Liver (tissue), 3 donors: ENCODE results near the gene MVP.

ENCODE experiments used
- CTCF ChIP-seq: fragments of 150-350 bp; IDR thresholded peaks from 2 replicates; pipeline ENCODE4 v1.5.1; 2017; ENCODE audit warnings: improper control_type of control experiment, low read depth, low read length; ENCODE audit not compliant: missing input control
- EGR1 ChIP-seq, 2 donors: IDR thresholded peaks; 2 replicates each; pipeline ENCODE4 v1.6.1; 2016 to 2018; ENCODE audit warnings: antibody characterized with exemption in 2 of 2, low read depth in 2 of 2
- MAX ChIP-seq: IDR thresholded peaks from 2 replicates; pipeline ENCODE4 v1.6.1; 2016; ENCODE audit warnings: antibody characterized with exemption
- RAD21 ChIP-seq, 2 donors: IDR thresholded peaks; 2 replicates each; pipeline ENCODE4 v1.6.1; 2016; ENCODE audit warnings: antibody characterized with exemption in 2 of 2, mild to moderate bottlenecking in 2 of 2
- SP1 ChIP-seq: IDR thresholded peaks from 2 replicates; pipeline ENCODE4 v1.6.1; 2018; ENCODE audit warnings: antibody characterized with exemption, mild to moderate bottlenecking
- TF ChIP-seq, protein P1 (sequence below): IDR thresholded peaks from 2 replicates; pipeline ENCODE4 v1.6.1; 2016; ENCODE audit warnings: antibody characterized with exemption, mild to moderate bottlenecking
- TF ChIP-seq, protein P2 (sequence below): IDR thresholded peaks from 2 replicates; pipeline ENCODE4 v1.6.1; 2016; ENCODE audit warnings: antibody characterized with exemption
- TF ChIP-seq, protein P3 (sequence below): IDR thresholded peaks from 2 replicates; pipeline ENCODE4 v1.6.1; 2016; ENCODE audit warnings: antibody characterized with exemption
- donor health status: healthy.
- donor health status: healthy.

DNA sequence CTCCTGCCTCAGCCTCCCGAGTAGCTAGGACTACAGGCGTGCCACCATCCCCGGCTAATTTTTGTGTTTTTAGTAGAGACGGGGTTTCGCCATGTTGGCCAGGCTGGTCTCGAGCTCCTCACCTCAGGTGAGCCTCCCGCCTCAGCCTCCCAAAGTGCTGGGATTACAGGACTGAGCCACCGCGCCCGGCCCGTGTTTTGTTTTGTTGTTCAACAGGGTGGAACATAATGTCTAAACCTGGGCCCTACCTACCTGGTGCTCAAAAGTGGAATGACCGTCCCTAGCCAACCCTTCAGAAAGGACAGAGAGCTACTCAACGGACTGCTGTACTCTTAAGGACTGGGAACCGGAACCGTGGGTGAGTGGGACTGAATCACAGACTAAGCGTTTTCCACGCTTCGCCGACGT lies 30.5 kb upstream of the MVP start:
- TF ChIP-seq CTCF (no peak), RAD21 (IDR thresholded peaks at IDR 0.05) (no peak), MAX (no peak), SP1 (no peak), EGR1 (IDR thresholded peaks at IDR 0.05; ENCODE audit: low read depth in 2 of 2) (no peak)
- TF ChIP-seq, protein P1, sequence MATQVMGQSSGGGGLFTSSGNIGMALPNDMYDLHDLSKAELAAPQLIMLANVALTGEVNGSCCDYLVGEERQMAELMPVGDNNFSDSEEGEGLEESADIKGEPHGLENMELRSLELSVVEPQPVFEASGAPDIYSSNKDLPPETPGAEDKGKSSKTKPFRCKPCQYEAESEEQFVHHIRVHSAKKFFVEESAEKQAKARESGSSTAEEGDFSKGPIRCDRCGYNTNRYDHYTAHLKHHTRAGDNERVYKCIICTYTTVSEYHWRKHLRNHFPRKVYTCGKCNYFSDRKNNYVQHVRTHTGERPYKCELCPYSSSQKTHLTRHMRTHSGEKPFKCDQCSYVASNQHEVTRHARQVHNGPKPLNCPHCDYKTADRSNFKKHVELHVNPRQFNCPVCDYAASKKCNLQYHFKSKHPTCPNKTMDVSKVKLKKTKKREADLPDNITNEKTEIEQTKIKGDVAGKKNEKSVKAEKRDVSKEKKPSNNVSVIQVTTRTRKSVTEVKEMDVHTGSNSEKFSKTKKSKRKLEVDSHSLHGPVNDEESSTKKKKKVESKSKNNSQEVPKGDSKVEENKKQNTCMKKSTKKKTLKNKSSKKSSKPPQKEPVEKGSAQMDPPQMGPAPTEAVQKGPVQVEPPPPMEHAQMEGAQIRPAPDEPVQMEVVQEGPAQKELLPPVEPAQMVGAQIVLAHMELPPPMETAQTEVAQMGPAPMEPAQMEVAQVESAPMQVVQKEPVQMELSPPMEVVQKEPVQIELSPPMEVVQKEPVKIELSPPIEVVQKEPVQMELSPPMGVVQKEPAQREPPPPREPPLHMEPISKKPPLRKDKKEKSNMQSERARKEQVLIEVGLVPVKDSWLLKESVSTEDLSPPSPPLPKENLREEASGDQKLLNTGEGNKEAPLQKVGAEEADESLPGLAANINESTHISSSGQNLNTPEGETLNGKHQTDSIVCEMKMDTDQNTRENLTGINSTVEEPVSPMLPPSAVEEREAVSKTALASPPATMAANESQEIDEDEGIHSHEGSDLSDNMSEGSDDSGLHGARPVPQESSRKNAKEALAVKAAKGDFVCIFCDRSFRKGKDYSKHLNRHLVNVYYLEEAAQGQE = no peak
- TF ChIP-seq, protein P2, sequence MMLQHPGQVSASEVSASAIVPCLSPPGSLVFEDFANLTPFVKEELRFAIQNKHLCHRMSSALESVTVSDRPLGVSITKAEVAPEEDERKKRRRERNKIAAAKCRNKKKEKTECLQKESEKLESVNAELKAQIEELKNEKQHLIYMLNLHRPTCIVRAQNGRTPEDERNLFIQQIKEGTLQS = no peak
- TF ChIP-seq, protein P3, sequence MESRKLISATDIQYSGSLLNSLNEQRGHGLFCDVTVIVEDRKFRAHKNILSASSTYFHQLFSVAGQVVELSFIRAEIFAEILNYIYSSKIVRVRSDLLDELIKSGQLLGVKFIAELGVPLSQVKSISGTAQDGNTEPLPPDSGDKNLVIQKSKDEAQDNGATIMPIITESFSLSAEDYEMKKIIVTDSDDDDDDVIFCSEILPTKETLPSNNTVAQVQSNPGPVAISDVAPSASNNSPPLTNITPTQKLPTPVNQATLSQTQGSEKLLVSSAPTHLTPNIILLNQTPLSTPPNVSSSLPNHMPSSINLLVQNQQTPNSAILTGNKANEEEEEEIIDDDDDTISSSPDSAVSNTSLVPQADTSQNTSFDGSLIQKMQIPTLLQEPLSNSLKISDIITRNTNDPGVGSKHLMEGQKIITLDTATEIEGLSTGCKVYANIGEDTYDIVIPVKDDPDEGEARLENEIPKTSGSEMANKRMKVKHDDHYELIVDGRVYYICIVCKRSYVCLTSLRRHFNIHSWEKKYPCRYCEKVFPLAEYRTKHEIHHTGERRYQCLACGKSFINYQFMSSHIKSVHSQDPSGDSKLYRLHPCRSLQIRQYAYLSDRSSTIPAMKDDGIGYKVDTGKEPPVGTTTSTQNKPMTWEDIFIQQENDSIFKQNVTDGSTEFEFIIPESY = no peak
